ENCODE data around the gene CFD. TPM values are rescaled to one million over a fixed set of nuclear protein-coding genes. Genes with fewer than 3 reads are reported as not detected.
A peak's percentile ranks its signal among the peaks of the same experiment; 100 is the strongest.

Gene CFD
- total RNA-seq, 1 experiment from 2014 or later: 1.9 TPM

DNA sequence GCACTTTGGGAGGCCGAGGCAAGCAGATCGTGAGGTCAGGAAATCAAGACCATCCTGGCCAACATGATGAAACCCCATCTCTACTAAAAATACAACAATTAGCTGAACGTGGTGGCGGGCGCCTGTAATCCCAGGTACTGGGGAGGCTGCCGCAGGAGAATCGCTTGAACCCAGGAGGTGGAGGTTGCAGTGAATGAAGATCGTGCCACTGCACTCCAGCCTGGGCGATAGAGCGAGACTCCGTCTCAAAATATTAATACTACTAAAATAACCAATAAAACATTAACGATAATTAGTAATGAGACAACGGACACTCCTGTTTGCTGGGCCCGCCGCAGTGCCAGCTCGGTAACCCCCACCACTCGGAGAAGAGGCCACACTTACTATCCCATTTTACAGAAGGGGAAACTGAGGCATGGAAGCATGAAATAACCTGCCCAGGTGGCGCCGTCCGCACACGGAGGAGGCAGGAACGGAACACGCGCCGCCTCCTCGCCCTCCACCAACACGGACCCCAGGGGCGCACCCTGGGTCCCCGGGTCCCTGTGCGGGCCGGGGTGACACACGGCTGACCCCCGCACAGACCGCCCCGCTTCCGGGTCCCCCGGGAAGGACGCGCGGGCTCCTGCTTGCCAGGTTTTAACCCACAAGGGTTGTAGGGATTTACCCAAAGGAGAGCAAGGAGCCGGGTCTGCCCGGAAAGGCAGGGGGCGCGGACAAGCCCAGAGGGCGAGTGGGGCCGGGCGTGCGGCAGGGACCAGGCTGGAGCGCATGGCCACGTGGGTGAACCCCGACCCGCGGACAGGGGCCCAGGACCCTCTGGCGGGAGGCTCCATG is 52.0 kb downstream of the CFD start:
- Mint-ChIP-seq H3K9me3 (peaks cover 0 to 3% of the 10 kb centered on the region in 2 experiments; a peak in 1 of 5 replicates), H3K27ac (no peak overlapping the region)

More for the DNA sequence above, 52.0 kb downstream of the CFD start:
- H3K4ac ChIP-seq (ENCODE audit: low read depth, low read length): no peak overlapping the region
- peak; percentile 55 for DNase-seq
- H3K27ac ChIP-seq (ENCODE audit: insufficient read length, low read depth, low read length): no peak overlapping the region
- H3K79me1 ChIP-seq (ENCODE audit: insufficient read depth, low read depth, low read length, poor library complexity, severe bottlenecking): peaks cover 10% of the 10 kb centered on the region
- no peak overlapping the region for H2BK15ac ChIP-seq (ENCODE audit: low read depth, low read length)
- Mint-ChIP-seq H3K36me3 (ENCODE audit: insufficient read depth in 1 of 3, low read depth in 3 of 3) (peaks cover 0 to 12% (median 5%) of the 10 kb centered on the region in 3 experiments; a peak in 3 of 7 replicates), H3K4me1 (peaks cover 0 to 13% of the 10 kb centered on the region in 2 experiments; a peak in 2 of 4 replicates), H3K27me3 (ENCODE audit: low read depth) (peaks cover 27% of the 10 kb centered on the region), H3K4me3 (peak overlapping the region; percentile 65 to 77)
- no CpG with 5 or more reads among the region's 54 CpGs for WGBS (ENCODE audit: extremely low coverage, insufficient read length, low lambda C conversion rate)
- H3K56ac ChIP-seq (ENCODE audit: insufficient read length, low read depth, low read length): no peak overlapping the region
- TF ChIP-seq, protein P1, sequence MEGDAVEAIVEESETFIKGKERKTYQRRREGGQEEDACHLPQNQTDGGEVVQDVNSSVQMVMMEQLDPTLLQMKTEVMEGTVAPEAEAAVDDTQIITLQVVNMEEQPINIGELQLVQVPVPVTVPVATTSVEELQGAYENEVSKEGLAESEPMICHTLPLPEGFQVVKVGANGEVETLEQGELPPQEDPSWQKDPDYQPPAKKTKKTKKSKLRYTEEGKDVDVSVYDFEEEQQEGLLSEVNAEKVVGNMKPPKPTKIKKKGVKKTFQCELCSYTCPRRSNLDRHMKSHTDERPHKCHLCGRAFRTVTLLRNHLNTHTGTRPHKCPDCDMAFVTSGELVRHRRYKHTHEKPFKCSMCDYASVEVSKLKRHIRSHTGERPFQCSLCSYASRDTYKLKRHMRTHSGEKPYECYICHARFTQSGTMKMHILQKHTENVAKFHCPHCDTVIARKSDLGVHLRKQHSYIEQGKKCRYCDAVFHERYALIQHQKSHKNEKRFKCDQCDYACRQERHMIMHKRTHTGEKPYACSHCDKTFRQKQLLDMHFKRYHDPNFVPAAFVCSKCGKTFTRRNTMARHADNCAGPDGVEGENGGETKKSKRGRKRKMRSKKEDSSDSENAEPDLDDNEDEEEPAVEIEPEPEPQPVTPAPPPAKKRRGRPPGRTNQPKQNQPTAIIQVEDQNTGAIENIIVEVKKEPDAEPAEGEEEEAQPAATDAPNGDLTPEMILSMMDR (conservative IDR thresholded peaks at IDR 0.05): no peak
- H4K91ac ChIP-seq (ENCODE audit: insufficient read length, low read depth, low read length): no peak overlapping the region
- no peak overlapping the region for H2BK120ac ChIP-seq (ENCODE audit: low read depth, low read length, poor library complexity, severe bottlenecking)
- H3K23me2 ChIP-seq (ENCODE audit: insufficient read length, low read depth, low read length, poor library complexity, severe bottlenecking): peaks cover 11% of the 10 kb centered on the region
- H3K27me3 ChIP-seq (ENCODE audit: insufficient read depth, low read length): no peaks in the 10 kb centered on the region
- no peak overlapping the region for H3K18ac ChIP-seq (ENCODE audit: insufficient read length, low read depth, low read length)
- H3K79me2 ChIP-seq (ENCODE audit: insufficient read depth, low read length): peaks cover 7% of the 10 kb centered on the region; the same call in 1 of the 2 replicates
- no peak overlapping the region for H3K9ac ChIP-seq (ENCODE audit: extremely low read depth, insufficient read length, low read length)
- no peak overlapping the region for H2BK20ac ChIP-seq (ENCODE audit: low read depth, low read length, poor library complexity, severe bottlenecking)
- no peak overlapping the region for H2AK5ac ChIP-seq (ENCODE audit: insufficient read length, low read length)
- H4K20me1 ChIP-seq (ENCODE audit: control insufficient read depth, insufficient read depth, insufficient read length): no peaks in the 10 kb centered on the region
- no peak overlapping the region for H3K4me2 ChIP-seq (ENCODE audit: insufficient read depth, insufficient read length, low read length)
- no peak overlapping the region for H3T11ph ChIP-seq (ENCODE audit: low read length)
- H3K9me3 ChIP-seq (ENCODE audit: control insufficient read depth, low read depth, low read length): no peaks in the 10 kb centered on the region
- H3K14ac ChIP-seq (ENCODE audit: insufficient read depth, low read length): no peak overlapping the region
- no peaks in the 10 kb centered on the region for H3K4me1 ChIP-seq (ENCODE audit: insufficient read depth, low read length)
- H3K23ac ChIP-seq (ENCODE audit: insufficient read length, low read depth, low read length): no peak overlapping the region
- H2AFZ ChIP-seq (ENCODE audit: low read length): no peak overlapping the region
- H4K5ac ChIP-seq (ENCODE audit: insufficient read length, low read depth, low read length): no peak overlapping the region
- no peak overlapping the region for H4K8ac ChIP-seq (replicated peaks; ENCODE audit: insufficient read length, low read depth, low read length)
- H2BK5ac ChIP-seq (ENCODE audit: insufficient read length, low read length): no peak overlapping the region
- no peak overlapping the region for H2BK12ac ChIP-seq (ENCODE audit: insufficient read length, low read depth, low read length)

Measured in H9 (cell line).